ENCODE results near the gene CST9. TPM values are rescaled to one million over a fixed set of nuclear protein-coding genes. Genes with fewer than 3 reads are reported as not detected.
"Not testable (repeated sequence)": the region's sequence is repeated elsewhere in the genome, so short reads cannot be mapped to it uniquely, and the experiment has no call there.

CST9 gene
- total RNA-seq, 1 experiment from 2014 or later: not detected

- no peaks in the 10 kb centered on the region for H3K27me3 ChIP-seq (replicated peaks)
- no peaks in the 10 kb centered on the region for H3K36me3 ChIP-seq
- H3K27ac ChIP-seq: no peak overlapping the region
- DNase-seq (ENCODE audit: low read depth in 1 of 2, low spot score in 2 of 2): no peak
- H3K9me3 ChIP-seq (replicated peaks): no peaks in the 10 kb centered on the region
- H3K4me1 ChIP-seq (replicated peaks): no peaks in the 10 kb centered on the region
- H3K4me3 ChIP-seq: no peak overlapping the region
Observed at GRCh38 chr20:23643659-23644058, 37.9 kb upstream of the CST9 start.

- H3K27me3 ChIP-seq (replicated peaks): no peaks in the 10 kb centered on the region
Observed at GRCh38 chr20:23641936-23642751, 36.4 kb upstream of the CST9 start.

GRCh38 chr20:23640671-23641667 is 35.3 kb upstream of the CST9 start:
- Histone ChIP-seq H3K36me3 (peaks cover 11% of the 10 kb centered on the region), H3K9me3 (replicated peaks) (0 out of 2 replicates have a peak, but pooled peaks cover 2% of the 10 kb centered on the region), H3K4me1 (replicated peaks) (peaks cover 11% of the 10 kb centered on the region), H3K27me3 (replicated peaks) (no peaks in the 10 kb centered on the region), H3K4me3 (no peak overlapping the region), H3K27ac (no peak overlapping the region)
- no peak for DNase-seq (ENCODE audit: low read depth in 1 of 2, low spot score in 2 of 2)

More at GRCh38 chr20:23641936-23642751, 36.4 kb upstream of the CST9 start:
- peaks cover 6% of the 10 kb centered on the region for H3K36me3 ChIP-seq
- no peak for DNase-seq (ENCODE audit: low read depth in 1 of 2, low spot score in 2 of 2)
- H3K27ac ChIP-seq: no peak overlapping the region
- no peak overlapping the region for H3K4me3 ChIP-seq
- H3K9me3 ChIP-seq (replicated peaks): 0 out of 2 replicates have a peak, but pooled peaks cover 2% of the 10 kb centered on the region
- H3K4me1 ChIP-seq (replicated peaks): no peaks in the 10 kb centered on the region

GRCh38 chr20:23640018-23640601 is 34.4 kb upstream of the CST9 start:
- no peak for DNase-seq (ENCODE audit: low read depth in 1 of 2, low spot score in 2 of 2)
- 0 out of 2 replicates have a peak, but pooled peaks cover 2% of the 10 kb centered on the region for H3K9me3 ChIP-seq (replicated peaks)
- no peaks in the 10 kb centered on the region for H3K27me3 ChIP-seq (replicated peaks)
- H3K27ac ChIP-seq: no peak overlapping the region
- H3K4me1 ChIP-seq (replicated peaks): peaks cover 12% of the 10 kb centered on the region
- no peak overlapping the region for H3K4me3 ChIP-seq
- H3K36me3 ChIP-seq: peaks cover 17% of the 10 kb centered on the region

GRCh38 chr20:23639490-23639958 is 33.8 kb upstream of the CST9 start:
- Histone ChIP-seq H3K27me3 (replicated peaks) (no peaks in the 10 kb centered on the region), H3K36me3 (peaks cover 22% of the 10 kb centered on the region), H3K4me1 (replicated peaks) (peaks cover 12% of the 10 kb centered on the region), H3K9me3 (replicated peaks) (0 out of 2 replicates have a peak, but pooled peaks cover 2% of the 10 kb centered on the region), H3K4me3 (no peak overlapping the region), H3K27ac (no peak overlapping the region)
- DNase-seq (ENCODE audit: low read depth in 1 of 2, low spot score in 2 of 2): no peak

GRCh38 chr20:23638309-23638708 is 32.6 kb upstream of the CST9 start:
- H3K27ac ChIP-seq: no peak overlapping the region
- H3K36me3 ChIP-seq: peaks cover 31% of the 10 kb centered on the region
- no peaks in the 10 kb centered on the region for H3K27me3 ChIP-seq (replicated peaks)
- H3K9me3 ChIP-seq (replicated peaks): 0 out of 2 replicates have a peak, but pooled peaks cover 2% of the 10 kb centered on the region
- peaks cover 12% of the 10 kb centered on the region for H3K4me1 ChIP-seq (replicated peaks)
- H3K4me3 ChIP-seq: no peak overlapping the region
- no peak for DNase-seq (ENCODE audit: low read depth in 1 of 2, low spot score in 2 of 2)

GRCh38 chr20:23637282-23638221 is 31.8 kb upstream of the CST9 start, which contains the start of gene CST3:
Gene CST3, minus strand, starts transcription at chr20:23637955. Its CDS starts 93 bp downstream, at chr20:23637862.
- Histone ChIP-seq H3K36me3 (peaks cover 38% of the 10 kb centered on the region), H3K4me3 (peak within 1 kb of the TSS; percentile 98), H3K27me3 (replicated peaks) (no peaks in the 10 kb centered on the region), H3K9me3 (replicated peaks) (0 out of 2 replicates have a peak, but pooled peaks cover 2% of the 10 kb centered on the region), H3K4me1 (replicated peaks) (peaks cover 12% of the 10 kb centered on the region), H3K27ac (peak within 1 kb of the TSS; percentile 91)
- peak; percentile 81 to 95 for DNase-seq (ENCODE audit: low read depth in 1 of 2, low spot score in 2 of 2)

- Histone ChIP-seq H3K27ac (peak overlapping the region; percentile 91; the same call in 1 of the 2 replicates), H3K4me1 (replicated peaks) (peaks cover 12% of the 10 kb centered on the region), H3K4me3 (peak overlapping the region; percentile 98), H3K27me3 (replicated peaks) (no peaks in the 10 kb centered on the region), H3K9me3 (replicated peaks) (0 out of 2 replicates have a peak, but pooled peaks cover 2% of the 10 kb centered on the region), H3K36me3 (peaks cover 38% of the 10 kb centered on the region)
- DNase-seq (ENCODE audit: low read depth in 1 of 2, low spot score in 2 of 2): no peak
Observed at GRCh38 chr20:23636908-23637281, 31.2 kb upstream of the CST9 start.

GRCh38 chr20:23636182-23636907 is 30.6 kb upstream of the CST9 start:
- DNase-seq (ENCODE audit: low read depth in 1 of 2, low spot score in 2 of 2): no peak
- Histone ChIP-seq H3K4me1 (replicated peaks) (peaks cover 12% of the 10 kb centered on the region), H3K9me3 (replicated peaks) (0 out of 2 replicates have a peak, but pooled peaks cover 2% of the 10 kb centered on the region), H3K36me3 (peaks cover 38% of the 10 kb centered on the region), H3K4me3 (peak overlapping the region; percentile 98), H3K27ac (no peak overlapping the region), H3K27me3 (replicated peaks) (no peaks in the 10 kb centered on the region)

- H3K27ac ChIP-seq; H3K9me3 ChIP-seq (replicated peaks); H3K27me3 ChIP-seq (replicated peaks); DNase-seq (ENCODE audit: low read depth in 1 of 2, low spot score in 2 of 2); H3K4me3 ChIP-seq: not testable (repeated sequence)
- Histone ChIP-seq H3K4me1 (replicated peaks) (peaks cover 12% of the 10 kb centered on the region), H3K36me3 (peaks cover 38% of the 10 kb centered on the region)
Observed at GRCh38 chr20:23635768-23636090, 30.0 kb upstream of the CST9 start.

- 0 out of 2 replicates have a peak, but pooled peaks cover 2% of the 10 kb centered on the region for H3K9me3 ChIP-seq (replicated peaks)
- H3K36me3 ChIP-seq: peaks cover 38% of the 10 kb centered on the region
- H3K4me3 ChIP-seq: no peak overlapping the region
- H3K27me3 ChIP-seq (replicated peaks): no peaks in the 10 kb centered on the region
- H3K27ac ChIP-seq: no peak overlapping the region
- no peak for DNase-seq (ENCODE audit: low read depth in 1 of 2, low spot score in 2 of 2)
- H3K4me1 ChIP-seq (replicated peaks): peaks cover 12% of the 10 kb centered on the region
Observed at GRCh38 chr20:23634985-23635767, 29.5 kb upstream of the CST9 start.

All from SJSA1 (cell line).